ENCODE results near the gene CAPRIN2. TPM values are rescaled to one million over a fixed set of nuclear protein-coding genes. Genes with fewer than 3 reads are reported as not detected.

Gene CAPRIN2
- total RNA-seq, 1 experiment from 2014 or later, result 123 TPM

GRCh38 chr12:30719060-30719459 lies 35.7 kb downstream of the CAPRIN2 start:
- Histone ChIP-seq H3K4ac (ENCODE audit: low read depth, low read length) (no peak overlapping the region), H2BK120ac (ENCODE audit: low read depth, low read length, poor library complexity, severe bottlenecking) (no peak overlapping the region), H3K14ac (ENCODE audit: insufficient read depth, low read length) (no peak overlapping the region), H3K9me3 (ENCODE audit: control insufficient read depth, low read depth, low read length) (no peaks in the 10 kb centered on the region), H2AFZ (ENCODE audit: low read length) (no peak overlapping the region), H2BK12ac (ENCODE audit: insufficient read length, low read depth, low read length) (no peak overlapping the region), H3K27ac (ENCODE audit: insufficient read length, low read depth, low read length) (no peak overlapping the region), H3K79me2 (ENCODE audit: insufficient read depth, low read length) (no peaks in the 10 kb centered on the region), H3K56ac (ENCODE audit: insufficient read length, low read depth, low read length) (no peak overlapping the region), H2BK20ac (ENCODE audit: low read depth, low read length, poor library complexity, severe bottlenecking) (no peak overlapping the region), H3K27me3 (ENCODE audit: insufficient read depth, low read length) (no peaks in the 10 kb centered on the region), H3K18ac (ENCODE audit: insufficient read length, low read depth, low read length) (no peak overlapping the region), H2BK5ac (ENCODE audit: insufficient read length, low read length) (no peak overlapping the region), H4K91ac (ENCODE audit: insufficient read length, low read depth, low read length) (no peak overlapping the region), H4K5ac (ENCODE audit: insufficient read length, low read depth, low read length) (no peak overlapping the region), H4K8ac (replicated peaks; ENCODE audit: insufficient read length, low read depth, low read length) (no peak overlapping the region), H3K23ac (ENCODE audit: insufficient read length, low read depth, low read length) (no peak overlapping the region), H3K79me1 (ENCODE audit: insufficient read depth, low read depth, low read length, poor library complexity, severe bottlenecking) (no peaks in the 10 kb centered on the region), H3K23me2 (ENCODE audit: insufficient read length, low read depth, low read length, poor library complexity, severe bottlenecking) (no peaks in the 10 kb centered on the region), H3T11ph (ENCODE audit: low read length) (no peak overlapping the region), H3K9ac (ENCODE audit: extremely low read depth, insufficient read length, low read length) (no peak overlapping the region), H3K4me2 (ENCODE audit: insufficient read depth, insufficient read length, low read length) (no peak overlapping the region), H2AK5ac (ENCODE audit: insufficient read length, low read length) (no peak overlapping the region), H3K4me1 (ENCODE audit: insufficient read depth, low read length) (no peaks in the 10 kb centered on the region), H2BK15ac (ENCODE audit: low read depth, low read length) (no peak overlapping the region), H4K20me1 (ENCODE audit: control insufficient read depth, insufficient read depth, insufficient read length) (no peaks in the 10 kb centered on the region)
- no CpG with 5 or more reads among the region's 1 CpG for WGBS (ENCODE audit: extremely low coverage, insufficient read length, low lambda C conversion rate)
- no peak for TF ChIP-seq CTCF (conservative IDR thresholded peaks at IDR 0.05)
- Mint-ChIP-seq H3K27ac (no peak overlapping the region), H3K9me3 (no peaks in the 10 kb centered on the region), H3K4me1 (no peaks in the 10 kb centered on the region), H3K4me3 (no peak overlapping the region), H3K27me3 (ENCODE audit: low read depth) (no peaks in the 10 kb centered on the region), H3K36me3 (ENCODE audit: insufficient read depth in 1 of 3, low read depth in 3 of 3) (peaks cover 16 to 90% (median 59%) of the 10 kb centered on the region in 3 experiments; a peak in 6 of 7 replicates)
- no peak for DNase-seq

All from H9 (cell line).